Activated CD4-positive, alpha-beta T cell treated with anti-CD3 and anti-CD28 coated beads, Interleukin-2, amount 50 U/mL, for 4 hours (primary cell): ENCODE measurements around the gene EPS8L3.

Experiments
- DNase-seq, 2 experiments: peaks; one replicate each; pipeline ENCODE4 v3.0.0-alpha.2; 2020

EPS8L3 gene

GRCh38 chr1:109793089-109793485 lies 29.4 kb upstream of the EPS8L3 start:
- DNase-seq: no peak

- no peak for DNase-seq
Measured at GRCh38 chr1:109792056-109792831, 28.5 kb upstream of the EPS8L3 start.

GRCh38 chr1:109791495-109792043 lies 27.8 kb upstream of the EPS8L3 start:
- no peak for DNase-seq

- DNase-seq: peak; percentile 66 to 72
Measured at GRCh38 chr1:109790735-109791494, 27.2 kb upstream of the EPS8L3 start.

GRCh38 chr1:109790329-109790728 lies 26.6 kb upstream of the EPS8L3 start:
- no peak for DNase-seq

GRCh38 chr1:109789551-109790180 lies 25.9 kb upstream of the EPS8L3 start:
- DNase-seq: no peak

GRCh38 chr1:109788695-109789521 lies 25.2 kb upstream of the EPS8L3 start:
- DNase-seq: no peak

GRCh38 chr1:109787845-109788601 lies 24.3 kb upstream of the EPS8L3 start:
- DNase-seq: no peak

GRCh38 chr1:109787211-109787844 lies 23.6 kb upstream of the EPS8L3 start:
- DNase-seq: no peak

GRCh38 chr1:109786531-109787021 lies 22.9 kb upstream of the EPS8L3 start:
- DNase-seq: no peak

- no peak for DNase-seq
Measured at GRCh38 chr1:109786112-109786480, 22.4 kb upstream of the EPS8L3 start.

- no peak for DNase-seq
Measured at GRCh38 chr1:109785446-109786111, 21.9 kb upstream of the EPS8L3 start.

GRCh38 chr1:109784551-109785252 lies 21.0 kb upstream of the EPS8L3 start:
- no peak for DNase-seq

- no peak for DNase-seq
Measured at GRCh38 chr1:109783436-109783835, 19.7 kb upstream of the EPS8L3 start.

- DNase-seq: no peak
Measured at GRCh38 chr1:109782927-109783326, 19.2 kb upstream of the EPS8L3 start.

- no peak for DNase-seq
Measured at GRCh38 chr1:109782514-109782913, 18.8 kb upstream of the EPS8L3 start.

- DNase-seq: no peak
Measured at GRCh38 chr1:109781806-109782205, 18.1 kb upstream of the EPS8L3 start.

GRCh38 chr1:109780982-109781381 lies 17.3 kb upstream of the EPS8L3 start:
- no peak for DNase-seq

GRCh38 chr1:109777980-109778625 lies 14.4 kb upstream of the EPS8L3 start:
- no peak for DNase-seq
